Uterus (tissue), 4 donors: ENCODE results near the gene SLC27A2. TPM values are rescaled to one million over a fixed set of nuclear protein-coding genes. Genes with fewer than 3 reads are reported as not detected.

Source experiments
- DNase-seq, 2 donors: peaks; one replicate each; pipeline ENCODE4 v3.0.0-alpha.2; 2019 to 2020
- H3K27ac ChIP-seq, 2 donors: fragments of 200-600 bp; sonication (generic); 1 replicate in 1 of 2; 2 replicates in 1 of 2; pipeline ENCODE4 v1.5.1; 2016 to 2018
- H3K27me3 ChIP-seq, 2 donors: fragments of 200-600 bp; sonication (generic); one replicate each; pipeline ENCODE4 v1.5.1; 2018 to 2019; ENCODE audit warnings: control low read depth in 1 of 2
- H3K36me3 ChIP-seq, 2 donors: fragments of 200-600 bp; sonication (generic); one replicate each; pipeline ENCODE4 v1.5.1; 2019; ENCODE audit warnings: control low read depth in 1 of 2
- H3K4me1 ChIP-seq, 2 donors: fragments of 200-600 bp; sonication (generic); one replicate each; pipeline ENCODE4 v1.5.1; 2018 to 2019; ENCODE audit warnings: control low read depth in 1 of 2
- H3K4me3 ChIP-seq, 2 donors: fragments of 200-600 bp; sonication (generic); 1 replicate in 1 of 2; 2 replicates in 1 of 2; pipeline ENCODE4 v1.5.1; 2018 to 2019; ENCODE audit warnings: mild to moderate bottlenecking in 1 of 2
- H3K9me3 ChIP-seq, 2 donors: fragments of 200-600 bp; sonication (generic); one replicate each; pipeline ENCODE4 v1.5.1; 2019; ENCODE audit warnings: control low read depth in 1 of 2
- POLR2A ChIP-seq, 2 donors: fragments of 450-650 bp; IDR thresholded peaks; one replicate each; pipeline ENCODE4 v1.6.1; 2016; ENCODE audit warnings: antibody characterized with exemption in 2 of 2, mild to moderate bottlenecking in 1 of 2, moderate library complexity in 1 of 2
- intact Hi-C: fragments of 100-400 bp; cut with DNase I; formaldehyde crosslinking; loops from one replicate; pipeline ENCODE4 v1.15.1; 2023; ENCODE audit warnings: low total_unique reads
- total RNA-seq, 4 donors: library from RNA; depleted of rRNA in 3 of 4; stranded (reverse); fragments of >200 nt in 3 of 4; gene quantifications; one replicate each; pipeline versions ENCODE4 v1.1.0 to v1.2.4, GENCODE V29; 2014 to 2023
- TF ChIP-seq, protein P1 (sequence below), 4 experiments: fragments of 200-600 bp in 2 of 4; fragments of 450-650 bp in 2 of 4; sonication (generic) in 2 of 4; IDR thresholded peaks; one replicate each; pipeline ENCODE4 v1.5.1; 2016 to 2019; ENCODE audit warnings: antibody characterized with exemption in 4 of 4, mild to moderate bottlenecking in 2 of 4, moderate library complexity in 1 of 4
- donor health status: DM: yes; HTN: yes; CAD: no.

The SLC27A2 gene
- total RNA-seq, 4 donors from 2014 or later = 0.27 to 1.7 TPM; not detected in 2

- H3K36me3 ChIP-seq = no peaks in the 10 kb centered on the region
- H3K27ac ChIP-seq = no peak overlapping the region
- no peak for TF ChIP-seq POLR2A (IDR thresholded peaks at IDR 0.05)
- TF ChIP-seq, protein P1, sequence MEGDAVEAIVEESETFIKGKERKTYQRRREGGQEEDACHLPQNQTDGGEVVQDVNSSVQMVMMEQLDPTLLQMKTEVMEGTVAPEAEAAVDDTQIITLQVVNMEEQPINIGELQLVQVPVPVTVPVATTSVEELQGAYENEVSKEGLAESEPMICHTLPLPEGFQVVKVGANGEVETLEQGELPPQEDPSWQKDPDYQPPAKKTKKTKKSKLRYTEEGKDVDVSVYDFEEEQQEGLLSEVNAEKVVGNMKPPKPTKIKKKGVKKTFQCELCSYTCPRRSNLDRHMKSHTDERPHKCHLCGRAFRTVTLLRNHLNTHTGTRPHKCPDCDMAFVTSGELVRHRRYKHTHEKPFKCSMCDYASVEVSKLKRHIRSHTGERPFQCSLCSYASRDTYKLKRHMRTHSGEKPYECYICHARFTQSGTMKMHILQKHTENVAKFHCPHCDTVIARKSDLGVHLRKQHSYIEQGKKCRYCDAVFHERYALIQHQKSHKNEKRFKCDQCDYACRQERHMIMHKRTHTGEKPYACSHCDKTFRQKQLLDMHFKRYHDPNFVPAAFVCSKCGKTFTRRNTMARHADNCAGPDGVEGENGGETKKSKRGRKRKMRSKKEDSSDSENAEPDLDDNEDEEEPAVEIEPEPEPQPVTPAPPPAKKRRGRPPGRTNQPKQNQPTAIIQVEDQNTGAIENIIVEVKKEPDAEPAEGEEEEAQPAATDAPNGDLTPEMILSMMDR (IDR thresholded peaks at IDR 0.05) = no peak
- no peak for DNase-seq
- no peaks in the 10 kb centered on the region for H3K27me3 ChIP-seq
- no peak overlapping the region for H3K4me3 ChIP-seq
- no peaks in the 10 kb centered on the region for H3K4me1 ChIP-seq
- intact Hi-C loops = no loop called here
- no peaks in the 10 kb centered on the region for H3K9me3 ChIP-seq
Observed at GRCh38 chr15:50267577-50267976, 85.6 kb downstream of the SLC27A2 start.

DNA sequence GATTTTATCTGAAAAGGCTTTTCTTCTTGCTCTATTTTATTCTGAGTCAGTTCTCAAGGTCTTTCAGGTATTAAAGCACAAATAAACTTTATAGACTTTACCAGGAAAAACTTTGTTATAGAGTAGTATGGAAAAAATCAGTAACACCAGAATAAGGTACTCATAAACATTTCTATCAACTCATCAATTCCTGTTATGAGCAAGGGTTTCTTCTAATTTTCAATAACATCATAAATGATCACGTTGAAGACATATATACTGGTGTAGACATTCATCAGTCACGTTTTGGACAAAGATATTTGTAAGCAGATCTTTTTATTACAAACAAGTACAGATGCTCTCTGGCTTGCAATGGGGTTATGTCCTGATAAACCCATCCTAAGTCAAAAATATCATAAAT lies 93.1 kb downstream of the SLC27A2 start:
- no peaks in the 10 kb centered on the region for H3K27me3 ChIP-seq
- no peaks in the 10 kb centered on the region for H3K4me1 ChIP-seq
- intact Hi-C loops = no loop called here
- no peak overlapping the region for H3K4me3 ChIP-seq
- TF ChIP-seq POLR2A (IDR thresholded peaks at IDR 0.05) = no peak
- no peaks in the 10 kb centered on the region for H3K9me3 ChIP-seq
- no peak for DNase-seq
- no peaks in the 10 kb centered on the region for H3K36me3 ChIP-seq
- no peak overlapping the region for H3K27ac ChIP-seq

- Histone ChIP-seq H3K4me3 (no peak overlapping the region), H3K4me1 (no peaks in the 10 kb centered on the region), H3K9me3 (no peaks in the 10 kb centered on the region), H3K27me3 (no peaks in the 10 kb centered on the region), H3K36me3 (no peaks in the 10 kb centered on the region), H3K27ac (no peak overlapping the region)
- intact Hi-C loops = no loop called here
- DNase-seq = no peak
- no peak for TF ChIP-seq POLR2A (IDR thresholded peaks at IDR 0.05)
- TF ChIP-seq, protein P1 (IDR thresholded peaks at IDR 0.05) = no peak
Observed at GRCh38 chr15:50275908-50276307, 93.9 kb downstream of the SLC27A2 start.

GRCh38 chr15:50277370-50277769 lies 95.4 kb downstream of the SLC27A2 start:
- H3K4me1 ChIP-seq = no peaks in the 10 kb centered on the region
- no peak overlapping the region for H3K27ac ChIP-seq
- no peaks in the 10 kb centered on the region for H3K36me3 ChIP-seq
- intact Hi-C loops = no loop called here
- no peak overlapping the region for H3K4me3 ChIP-seq
- no peaks in the 10 kb centered on the region for H3K9me3 ChIP-seq
- DNase-seq = no peak
- no peaks in the 10 kb centered on the region for H3K27me3 ChIP-seq
- TF ChIP-seq, protein P1 (IDR thresholded peaks at IDR 0.05) = no peak
- TF ChIP-seq POLR2A (IDR thresholded peaks at IDR 0.05) = no peak

- intact Hi-C loops = no loop called here
- H3K9me3 ChIP-seq = no peaks in the 10 kb centered on the region
- H3K36me3 ChIP-seq = no peaks in the 10 kb centered on the region
- H3K4me1 ChIP-seq = no peaks in the 10 kb centered on the region
- no peaks in the 10 kb centered on the region for H3K27me3 ChIP-seq
- no peak for DNase-seq
- H3K4me3 ChIP-seq = no peak overlapping the region
- no peak for TF ChIP-seq POLR2A (IDR thresholded peaks at IDR 0.05)
- TF ChIP-seq, protein P1 (IDR thresholded peaks at IDR 0.05) = no peak
- no peak overlapping the region for H3K27ac ChIP-seq
Observed at GRCh38 chr15:50278496-50278895, 96.5 kb downstream of the SLC27A2 start.

DNA sequence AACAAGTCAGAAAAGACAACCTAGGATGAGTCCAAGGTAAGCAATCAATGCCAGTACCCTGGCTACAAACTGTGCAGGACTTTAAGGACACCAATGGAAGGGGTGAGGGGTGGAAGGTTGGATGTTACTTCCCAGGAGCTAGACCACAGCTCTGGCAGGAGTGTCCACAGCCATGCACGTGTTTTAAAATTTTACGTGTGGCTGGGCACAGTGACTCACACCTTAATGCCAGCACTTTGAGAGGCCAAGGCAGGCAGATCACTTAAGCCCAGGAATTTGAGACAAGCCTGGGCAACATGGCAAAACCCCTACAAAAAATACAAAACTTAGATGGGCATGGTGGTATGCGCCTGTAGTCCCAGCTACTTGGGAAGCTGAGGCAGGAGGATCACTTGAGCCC lies 98.3 kb downstream of the SLC27A2 start:
- Histone ChIP-seq H3K27ac (no peak overlapping the region), H3K4me3 (no peak overlapping the region), H3K36me3 (no peaks in the 10 kb centered on the region), H3K9me3 (no peaks in the 10 kb centered on the region), H3K27me3 (no peaks in the 10 kb centered on the region), H3K4me1 (no peaks in the 10 kb centered on the region)
- intact Hi-C loops = loop anchor here (10.0 kb wide), 1 partner anchor 1255 kb away; no protein-coding TSS in a partner anchor
- DNase-seq = no peak
- TF ChIP-seq POLR2A (IDR thresholded peaks at IDR 0.05) = no peak
- TF ChIP-seq, protein P1 (IDR thresholded peaks at IDR 0.05) = no peak
